T-helper 17 cell (primary cell): ENCODE results near the gene PRKCE. TPM values are rescaled to one million over a fixed set of nuclear protein-coding genes. Genes with fewer than 3 reads are reported as not detected.

Experiments
- ATAC-seq: fragments of 150-1000 bp; cut with Tn5 transposase; 2 replicates; pipeline ENCODE4 v1.10.0; 2021; ENCODE audit warnings: mild to moderate bottlenecking, moderate library complexity
- DNase-seq, 3 donors: peaks; one replicate each; pipeline versions ENCODE4 v3.0.0 to v3.0.0-alpha.2; 2020 to 2021
- H3K9me3 ChIP-seq: one replicate; pipeline ENCODE4 v1.7.0; 2013; ENCODE audit warnings: low read length, mild to moderate bottlenecking; ENCODE audit not compliant: control insufficient read depth, poor library complexity, severe bottlenecking
- H3K27ac Mint-ChIP-seq: one replicate; pipeline ENCODE4 v1.8.0; 2022; ENCODE audit warnings: mild to moderate bottlenecking, moderate library complexity, mixed read lengths
- H3K27me3 Mint-ChIP-seq: one replicate; pipeline ENCODE4 v1.8.0; 2022; ENCODE audit warnings: mixed read lengths
- H3K36me3 Mint-ChIP-seq: one replicate; pipeline ENCODE4 v1.8.0; 2022; ENCODE audit warnings: low read depth, mixed read lengths
- H3K4me1 Mint-ChIP-seq: one replicate; pipeline ENCODE4 v1.8.0; 2022; ENCODE audit warnings: mild to moderate bottlenecking, mixed read lengths
- H3K4me3 Mint-ChIP-seq: one replicate; pipeline ENCODE4 v1.8.0; 2022; ENCODE audit warnings: mild to moderate bottlenecking, moderate library complexity, mixed read lengths
- total RNA-seq, 4 donors: library from RNA in 2 of 4; stranded (reverse) in 2 of 4; gene quantifications; one replicate each; pipeline ENCODE4 v1.2.3 and lab custom pipeline; 2022 to 2026

PRKCE gene
- total RNA-seq, 2 donors from 2014 or later = 17.6 to 23.7 TPM

DNA sequence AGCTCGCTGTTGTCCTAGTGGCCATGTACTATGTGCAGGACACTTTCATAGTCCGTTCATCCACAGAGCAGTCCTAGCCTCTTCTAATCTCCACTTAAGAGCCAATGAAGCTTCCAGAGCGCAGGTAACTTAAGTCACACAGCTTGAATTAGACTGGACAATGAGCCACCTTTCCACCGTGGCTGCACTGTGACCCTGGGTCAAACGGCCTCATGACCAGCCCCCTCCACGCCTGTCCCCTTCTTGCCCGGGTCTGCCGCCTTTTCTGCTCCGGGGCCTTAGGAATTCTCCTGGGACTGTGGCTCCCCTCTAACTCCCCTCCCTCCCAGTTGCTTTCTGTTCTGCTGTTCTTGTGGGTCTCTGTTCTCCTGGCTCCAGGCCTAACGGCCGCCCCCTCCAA is 8.4 kb upstream of the PRKCE start:
- no peaks in the 10 kb centered on the region for H3K9me3 ChIP-seq
- Mint-ChIP-seq H3K27me3 (peaks cover 60% of the 10 kb centered on the region), H3K36me3 (peaks cover 8% of the 10 kb centered on the region), H3K4me3 (no peak overlapping the region), H3K4me1 (peaks cover 15% of the 10 kb centered on the region), H3K27ac (no peak overlapping the region)
- ATAC-seq (peak; percentile 5), DNase-seq (no peak)

GRCh38 chr2:45643543-45644542 is 7.6 kb upstream of the PRKCE start:
- Mint-ChIP-seq H3K27me3 (peaks cover 52% of the 10 kb centered on the region), H3K36me3 (peaks cover 8% of the 10 kb centered on the region), H3K27ac (no peak overlapping the region), H3K4me3 (peak overlapping the region; percentile 69), H3K4me1 (peaks cover 15% of the 10 kb centered on the region)
- H3K9me3 ChIP-seq = no peaks in the 10 kb centered on the region
- DNase-seq = peak; percentile 63 to 79 (median 78)
- peak; percentile 99 for ATAC-seq

GRCh38 chr2:45646289-45646688 is 5.2 kb upstream of the PRKCE start:
- DNase-seq = no peak
- no peak overlapping the region for H3K27ac Mint-ChIP-seq
- H3K9me3 ChIP-seq = no peaks in the 10 kb centered on the region
- H3K36me3 Mint-ChIP-seq = peaks cover 10% of the 10 kb centered on the region
- H3K4me1 Mint-ChIP-seq = peaks cover 12% of the 10 kb centered on the region
- peaks cover 28% of the 10 kb centered on the region for H3K27me3 Mint-ChIP-seq
- no peak overlapping the region for H3K4me3 Mint-ChIP-seq
- no peak for ATAC-seq

- H3K4me1 Mint-ChIP-seq = peaks cover 16% of the 10 kb centered on the region
- H3K27me3 Mint-ChIP-seq = peaks cover 17% of the 10 kb centered on the region
- DNase-seq = no peak
- ATAC-seq = no peak
- no peak overlapping the region for H3K4me3 Mint-ChIP-seq
- H3K9me3 ChIP-seq = no peaks in the 10 kb centered on the region
- peak overlapping the region; percentile 77 for H3K27ac Mint-ChIP-seq
- peaks cover 3% of the 10 kb centered on the region for H3K36me3 Mint-ChIP-seq
These were observed 4.1 kb upstream of the PRKCE start for GRCh38 chr2:45647356-45647755.

DNA sequence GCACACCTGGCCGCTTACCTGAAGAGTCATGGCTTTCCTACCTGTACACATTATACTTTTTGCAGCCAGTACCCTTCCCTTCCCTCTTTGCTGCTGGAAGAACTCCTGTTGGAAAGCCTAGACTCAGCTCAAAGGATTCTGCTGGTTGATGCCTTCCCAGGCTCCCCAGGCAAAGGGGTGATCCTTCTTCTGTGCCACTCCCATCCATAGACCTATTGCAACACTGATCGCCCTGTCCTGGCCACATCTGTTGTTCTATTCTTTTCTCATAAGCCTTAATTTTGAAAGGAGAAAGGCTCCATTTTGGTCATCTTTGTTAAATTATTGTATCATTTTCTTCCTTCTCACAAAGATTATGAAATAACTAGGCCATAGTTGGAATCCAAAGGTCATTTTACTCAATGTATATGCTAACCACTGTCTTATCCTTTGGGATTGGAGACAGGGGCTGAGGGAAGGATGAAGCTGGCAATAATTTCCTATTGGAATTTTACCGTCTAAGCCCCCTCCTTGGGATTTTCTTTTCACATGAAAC is 3.4 kb upstream of the PRKCE start:
- Mint-ChIP-seq H3K27ac (peak overlapping the region; percentile 77), H3K27me3 (peaks cover 10% of the 10 kb centered on the region), H3K36me3 (peaks cover 3% of the 10 kb centered on the region), H3K4me3 (no peak overlapping the region), H3K4me1 (peaks cover 23% of the 10 kb centered on the region)
- DNase-seq (no peak), ATAC-seq (no peak)
- H3K9me3 ChIP-seq = no peaks in the 10 kb centered on the region

DNA sequence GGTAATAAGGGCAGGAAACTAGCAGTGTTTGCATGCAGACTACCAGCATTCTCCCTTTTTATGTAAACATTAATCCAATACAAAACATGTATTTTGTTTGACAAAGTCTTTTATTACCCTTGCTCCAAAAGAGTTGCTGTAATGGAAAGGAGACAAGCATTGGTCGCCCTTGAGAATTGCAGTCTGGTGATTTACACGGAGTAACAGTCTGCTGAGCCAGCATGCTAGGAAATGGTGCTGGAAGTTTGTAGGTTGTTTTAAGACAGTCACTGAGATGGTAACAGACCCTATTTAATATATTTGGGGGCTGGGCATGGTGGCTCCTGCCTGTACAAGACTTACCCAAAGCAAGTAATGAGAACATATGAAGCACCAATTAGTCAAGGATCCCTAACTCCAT is 2.8 kb upstream of the PRKCE start:
- no peak for ATAC-seq
- H3K4me1 Mint-ChIP-seq = peaks cover 22% of the 10 kb centered on the region
- H3K27ac Mint-ChIP-seq = no peak overlapping the region
- peaks cover 4% of the 10 kb centered on the region for H3K27me3 Mint-ChIP-seq
- DNase-seq = no peak
- peaks cover 3% of the 10 kb centered on the region for H3K36me3 Mint-ChIP-seq
- no peak overlapping the region for H3K4me3 Mint-ChIP-seq
- no peaks in the 10 kb centered on the region for H3K9me3 ChIP-seq

DNA sequence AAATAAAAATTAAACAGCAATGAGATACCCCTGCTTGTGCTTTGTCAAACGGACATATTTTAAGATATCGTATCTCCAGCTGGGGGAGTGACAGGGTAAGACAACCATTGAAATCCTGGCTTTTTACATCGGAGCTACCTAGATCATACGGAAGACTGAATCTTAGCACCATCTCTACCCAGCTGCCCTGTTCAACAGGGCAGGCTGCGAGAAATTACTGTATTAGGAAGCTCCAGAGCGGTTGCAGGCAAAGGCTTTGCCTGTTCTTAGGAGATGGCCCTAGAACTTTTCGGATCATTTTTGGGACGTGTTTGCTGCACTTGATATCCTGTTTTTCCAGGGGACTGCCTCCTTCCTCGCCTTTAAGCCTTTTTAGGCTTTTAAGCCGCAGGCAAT is 2.0 kb upstream of the PRKCE start:
- H3K4me3 Mint-ChIP-seq = peak overlapping the region; percentile 92
- ATAC-seq (no peak), DNase-seq (no peak)
- peaks cover 5% of the 10 kb centered on the region for H3K36me3 Mint-ChIP-seq
- peak overlapping the region; percentile 86 for H3K27ac Mint-ChIP-seq
- H3K4me1 Mint-ChIP-seq = peaks cover 25% of the 10 kb centered on the region
- H3K9me3 ChIP-seq = no peaks in the 10 kb centered on the region
- no peaks in the 10 kb centered on the region for H3K27me3 Mint-ChIP-seq

DNA sequence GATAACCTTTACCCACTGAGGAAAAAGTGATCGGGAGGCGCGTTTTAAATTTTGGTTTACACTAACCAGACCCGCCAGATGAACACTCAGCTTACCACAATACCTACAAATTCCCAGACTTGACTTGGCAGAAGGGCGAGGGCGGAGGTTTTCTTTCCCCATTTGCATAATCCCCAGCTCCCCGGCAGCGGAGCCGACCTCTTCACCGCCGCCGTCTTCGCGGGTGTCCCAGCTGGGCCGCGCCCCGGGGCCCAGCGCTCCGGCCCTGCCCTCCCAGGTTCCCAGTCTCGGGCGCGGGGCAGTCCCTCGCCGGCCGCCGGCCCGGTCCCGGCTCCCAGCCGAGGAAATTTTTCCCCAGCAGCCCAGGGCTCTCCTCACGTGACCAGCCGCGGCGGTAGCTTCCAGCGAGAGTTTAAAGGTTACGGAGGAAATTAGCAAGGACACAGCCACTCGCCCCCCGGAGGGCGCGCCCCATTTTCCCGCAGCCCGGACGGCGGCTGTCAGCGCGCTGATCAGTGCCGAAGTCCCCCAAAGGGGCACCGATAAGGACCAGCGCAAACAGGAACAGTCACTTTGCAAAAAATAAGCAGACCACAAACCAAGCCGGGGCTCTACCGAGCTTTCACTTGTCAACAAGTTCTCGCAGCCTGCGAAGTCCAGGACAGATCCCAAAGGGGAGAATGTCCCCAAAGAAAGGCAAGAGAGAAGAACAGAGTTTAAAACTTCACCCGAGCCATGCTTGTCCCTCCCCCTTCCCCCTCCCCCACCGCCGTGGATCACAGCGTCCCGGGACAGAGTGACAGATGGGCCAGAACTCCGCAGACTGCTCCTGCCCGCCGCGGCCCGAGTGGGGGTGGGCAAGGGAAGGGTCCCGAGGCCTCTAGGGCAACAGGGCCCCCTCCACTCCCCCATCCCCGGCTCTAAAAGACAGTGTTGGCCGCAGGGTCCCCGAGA is 1.3 kb upstream of the PRKCE start:
- peak overlapping the region; percentile 92 for H3K4me3 Mint-ChIP-seq
- no peaks in the 10 kb centered on the region for H3K27me3 Mint-ChIP-seq

GRCh38 chr2:45650851-45651414 is 542 bp upstream of the PRKCE start:
- ATAC-seq (peak; percentile 91), DNase-seq (peak; percentile 83 to 92 (median 90))
- Mint-ChIP-seq H3K4me1 (peaks cover 25% of the 10 kb centered on the region), H3K27ac (peak overlapping the region; percentile 86), H3K4me3 (peak overlapping the region; percentile 92), H3K27me3 (no peaks in the 10 kb centered on the region), H3K36me3 (peaks cover 5% of the 10 kb centered on the region)
- H3K9me3 ChIP-seq = no peaks in the 10 kb centered on the region

More for the DNA sequence above, 1.3 kb upstream of the PRKCE start:
- Mint-ChIP-seq H3K27ac (peak overlapping the region; percentile 86), H3K4me1 (peaks cover 25% of the 10 kb centered on the region), H3K36me3 (peaks cover 5% of the 10 kb centered on the region)
- peak; percentile 31 for ATAC-seq
- DNase-seq = peak; percentile 29 to 42 (median 39)
- H3K9me3 ChIP-seq = no peaks in the 10 kb centered on the region

DNA sequence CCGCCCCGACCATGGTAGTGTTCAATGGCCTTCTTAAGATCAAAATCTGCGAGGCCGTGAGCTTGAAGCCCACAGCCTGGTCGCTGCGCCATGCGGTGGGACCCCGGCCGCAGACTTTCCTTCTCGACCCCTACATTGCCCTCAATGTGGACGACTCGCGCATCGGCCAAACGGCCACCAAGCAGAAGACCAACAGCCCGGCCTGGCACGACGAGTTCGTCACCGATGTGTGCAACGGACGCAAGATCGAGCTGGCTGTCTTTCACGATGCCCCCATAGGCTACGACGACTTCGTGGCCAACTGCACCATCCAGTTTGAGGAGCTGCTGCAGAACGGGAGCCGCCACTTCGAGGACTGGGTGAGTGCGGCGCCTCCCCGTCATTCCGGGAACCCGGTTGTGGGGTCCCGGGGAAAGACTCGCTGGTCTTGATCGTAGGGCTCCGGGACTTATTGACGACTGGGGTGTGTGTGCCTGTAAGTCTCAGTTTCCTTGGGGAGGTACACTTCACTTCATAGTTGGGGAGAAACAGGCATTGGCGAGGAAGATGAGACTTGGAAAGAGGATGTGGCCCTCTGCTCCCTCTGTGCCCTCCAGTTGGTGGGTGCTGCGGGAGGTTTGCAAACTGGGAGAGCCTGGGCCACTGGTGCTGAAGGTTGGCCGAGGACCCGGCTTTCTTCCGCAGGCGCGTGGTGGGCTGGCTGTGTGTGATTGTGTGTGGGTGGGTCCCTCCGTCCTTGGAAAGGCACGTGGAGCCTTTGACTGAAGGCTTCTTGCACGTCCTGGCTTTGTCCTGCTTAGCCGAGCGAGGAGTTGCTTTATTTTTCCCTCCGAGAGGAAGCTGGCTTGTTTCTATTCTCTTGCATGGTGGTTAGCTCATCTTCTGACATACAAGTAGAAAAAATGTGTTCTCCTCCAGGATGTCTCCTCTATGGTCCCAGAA is 886 bp downstream of the PRKCE start:
- peak overlapping the region; percentile 90 for H3K4me3 Mint-ChIP-seq
- H3K27me3 Mint-ChIP-seq = no peaks in the 10 kb centered on the region
- H3K9me3 ChIP-seq = no peaks in the 10 kb centered on the region
- H3K36me3 Mint-ChIP-seq = peaks cover 5% of the 10 kb centered on the region
- peaks cover 27% of the 10 kb centered on the region for H3K4me1 Mint-ChIP-seq
- H3K27ac Mint-ChIP-seq = peak overlapping the region; percentile 86
- peak in 1 of 3 donors; percentile 11 for DNase-seq
- ATAC-seq = no peak

DNA sequence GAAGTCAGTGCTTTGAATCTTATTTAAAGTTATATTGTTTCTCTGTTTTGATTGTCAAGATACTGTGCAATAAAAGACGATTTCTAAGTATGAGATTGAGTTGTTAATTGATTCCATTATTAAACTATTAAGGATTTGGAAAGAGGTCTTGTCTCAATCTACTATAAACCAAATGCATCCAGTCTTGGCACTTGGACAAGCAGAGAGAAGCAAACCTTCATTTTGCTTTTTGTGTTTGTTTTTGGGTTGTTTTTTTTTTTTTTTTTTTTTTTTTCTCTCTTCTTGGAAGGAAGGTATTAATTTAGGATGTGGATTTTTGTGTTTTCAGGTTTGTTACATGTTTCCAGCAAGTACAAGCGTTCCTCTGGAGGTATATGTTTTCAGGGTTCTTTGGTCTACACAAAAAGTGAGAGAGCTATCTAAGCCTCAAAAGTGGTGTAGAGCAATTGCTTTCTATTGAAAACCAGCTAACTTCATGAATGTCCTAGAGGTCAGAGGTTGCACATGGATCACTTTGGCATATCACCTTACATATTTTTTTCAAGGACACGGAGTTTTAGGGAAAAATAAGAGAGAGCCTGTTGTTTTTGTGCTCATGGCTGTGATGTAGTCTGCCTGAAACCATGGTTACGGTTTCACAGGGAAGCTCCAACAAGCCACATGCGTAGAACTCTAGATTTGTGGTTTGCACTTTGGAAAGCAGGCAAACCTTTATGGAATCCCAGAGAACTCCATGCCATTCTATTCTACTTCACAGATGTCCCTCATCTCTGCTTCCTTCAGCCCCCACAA is 1.8 kb downstream of the PRKCE start:
- Mint-ChIP-seq H3K27me3 (no peaks in the 10 kb centered on the region), H3K36me3 (peaks cover 5% of the 10 kb centered on the region), H3K27ac (peak overlapping the region; percentile 86), H3K4me1 (peaks cover 24% of the 10 kb centered on the region), H3K4me3 (peak overlapping the region; percentile 90)
- no peak for ATAC-seq
- H3K9me3 ChIP-seq = no peaks in the 10 kb centered on the region
- DNase-seq = no peak
